ENCODE data around the gene HDAC1.

- no peak for TF ChIP-seq SUZ12 (IDR thresholded peaks at IDR 0.05; ENCODE audit: extremely low read depth, insufficient read depth, insufficient read length)
- TF ChIP-seq ZNF274 (IDR thresholded peaks at IDR 0.05; ENCODE audit: low read depth, low read length) = no peak
- TF ChIP-seq YY1 (IDR thresholded peaks at IDR 0.05; ENCODE audit: insufficient read depth, insufficient read length) = no peak
Measured at GRCh38 chr1:32303997-32304622, 12.2 kb downstream of the HDAC1 start.

Measured in NT2/D1 (cell line).